Gastrocnemius medialis (tissue), 4 donors: Measurements from ENCODE around the gene SPPL2A.
"Not testable (repeated sequence)": the region's sequence is repeated elsewhere in the genome, so short reads cannot be mapped to it uniquely, and the experiment has no call there.

Experiments
- POLR2A ChIP-seq, 2 donors: fragments of 450-650 bp; IDR thresholded peaks; one replicate each; pipeline ENCODE4 v1.6.1; 2017; ENCODE audit warnings: antibody characterized with exemption in 2 of 2, mild to moderate bottlenecking in 2 of 2, moderate library complexity in 2 of 2
- TF ChIP-seq, protein P1 (sequence below), 5 experiments: fragments of 450-650 bp in 3 of 5; fragments of 200-600 bp in 2 of 5; sonication (generic) in 2 of 5; IDR thresholded peaks in 4 of 5; conservative IDR thresholded peaks in 1 of 5; 1 replicate in 4 of 5; 2 replicates in 1 of 5; pipeline ENCODE4 v1.5.1; 2016 to 2019; ENCODE audit warnings: antibody characterized with exemption in 5 of 5, mild to moderate bottlenecking in 3 of 5, moderate library complexity in 3 of 5

DNA sequence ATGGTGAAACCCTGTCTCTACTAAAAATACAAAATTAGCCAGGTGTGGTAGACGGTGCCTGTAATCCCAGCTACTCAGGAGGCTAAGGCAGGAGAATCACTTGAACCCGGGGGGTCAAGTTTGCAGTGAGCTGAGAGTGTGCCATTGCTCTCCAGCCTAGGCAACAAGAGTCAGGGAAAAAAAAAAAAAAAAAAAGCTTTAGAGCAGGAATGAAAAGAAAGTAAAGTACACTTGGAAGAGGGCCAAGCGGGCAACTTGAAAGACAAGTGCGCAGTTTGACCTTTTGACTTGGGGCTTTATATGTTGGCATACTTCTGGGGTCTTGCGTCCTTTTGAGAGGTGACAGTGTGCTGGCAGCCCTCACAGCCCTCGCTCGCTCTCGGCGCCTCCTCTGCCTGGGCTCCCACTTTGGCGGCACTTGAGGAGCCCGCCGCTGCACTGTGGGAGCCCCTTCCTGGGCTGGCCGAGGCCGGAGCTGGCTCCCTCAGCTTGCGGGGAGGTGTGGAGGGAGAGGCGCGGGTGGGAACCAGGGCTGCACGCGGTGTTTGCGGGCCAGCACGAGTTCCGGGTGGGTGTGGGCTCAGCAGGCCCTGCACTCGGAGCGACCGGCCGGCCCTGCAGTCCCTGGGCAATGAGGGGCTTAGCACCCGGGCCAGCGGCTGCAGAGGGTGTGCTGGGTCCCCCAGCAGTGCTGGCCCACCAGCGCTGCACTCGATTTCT, 46.1 kb upstream of the SPPL2A start:
- TF ChIP-seq POLR2A (IDR thresholded peaks at IDR 0.05): not testable (repeated sequence)
- TF ChIP-seq, protein P1, sequence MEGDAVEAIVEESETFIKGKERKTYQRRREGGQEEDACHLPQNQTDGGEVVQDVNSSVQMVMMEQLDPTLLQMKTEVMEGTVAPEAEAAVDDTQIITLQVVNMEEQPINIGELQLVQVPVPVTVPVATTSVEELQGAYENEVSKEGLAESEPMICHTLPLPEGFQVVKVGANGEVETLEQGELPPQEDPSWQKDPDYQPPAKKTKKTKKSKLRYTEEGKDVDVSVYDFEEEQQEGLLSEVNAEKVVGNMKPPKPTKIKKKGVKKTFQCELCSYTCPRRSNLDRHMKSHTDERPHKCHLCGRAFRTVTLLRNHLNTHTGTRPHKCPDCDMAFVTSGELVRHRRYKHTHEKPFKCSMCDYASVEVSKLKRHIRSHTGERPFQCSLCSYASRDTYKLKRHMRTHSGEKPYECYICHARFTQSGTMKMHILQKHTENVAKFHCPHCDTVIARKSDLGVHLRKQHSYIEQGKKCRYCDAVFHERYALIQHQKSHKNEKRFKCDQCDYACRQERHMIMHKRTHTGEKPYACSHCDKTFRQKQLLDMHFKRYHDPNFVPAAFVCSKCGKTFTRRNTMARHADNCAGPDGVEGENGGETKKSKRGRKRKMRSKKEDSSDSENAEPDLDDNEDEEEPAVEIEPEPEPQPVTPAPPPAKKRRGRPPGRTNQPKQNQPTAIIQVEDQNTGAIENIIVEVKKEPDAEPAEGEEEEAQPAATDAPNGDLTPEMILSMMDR (IDR thresholded peaks at IDR 0.05 in 4 of 5, conservative IDR thresholded peaks at IDR 0.05 in 1 of 5): not testable (repeated sequence)
